ENCODE data around the gene SLIT3.

SLIT3 gene

DNA sequence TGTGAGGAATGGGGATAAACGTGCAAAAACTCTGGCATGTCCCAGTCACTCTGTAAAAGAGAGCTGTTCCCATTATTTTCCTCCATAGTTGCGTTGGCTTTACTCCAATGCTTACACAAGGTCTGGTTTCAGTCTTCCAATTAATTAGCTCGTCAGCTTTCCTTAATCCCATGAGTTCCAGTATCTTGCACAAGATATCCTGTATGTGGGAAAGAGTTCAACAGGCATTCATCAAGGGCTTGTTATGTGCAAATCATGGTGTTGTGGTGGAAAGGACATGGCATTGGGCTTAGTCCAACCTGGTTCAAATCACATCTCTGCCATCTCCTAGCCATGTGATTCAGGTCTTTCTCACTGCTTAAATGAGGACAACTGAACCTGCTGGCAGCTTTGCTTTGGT is 644.3 kb downstream of the SLIT3 start:
- ChIA-PET POLR2A (no interaction called here), CTCF (no interaction called here)
- Histone ChIP-seq H3K4me3 (ENCODE audit: low read depth, low read length) (no peak overlapping the region), H3K9me3 (ENCODE audit: control insufficient read depth, insufficient read depth, low read depth, low read length) (no peaks in the 10 kb centered on the region), H3K36me3 (ENCODE audit: control insufficient read depth in 2 of 2, insufficient read depth in 1 of 2, low read length in 2 of 2) (no peaks in the 10 kb centered on the region), H3K27ac (ENCODE audit: extremely low read depth, low read depth, low read length) (no peak overlapping the region), H3K4me1 (ENCODE audit: control insufficient read depth, insufficient read depth, low read length) (no peaks in the 10 kb centered on the region)
- TF ChIP-seq ZNF704 (tag by site-specific recombination; IDR thresholded peaks at IDR 0.05) = no peak
- TF ChIP-seq ZNF624 (tag by site-specific recombination; IDR thresholded peaks at IDR 0.05) = no peak
- 0 out of 2 replicates have a peak, but pooled peaks have one; percentile 19 for TF ChIP-seq ZBTB17 (tag by site-specific recombination; IDR thresholded peaks at IDR 0.05)
- peak; percentile 39; the same call in 1 of the 2 replicates for TF ChIP-seq SCRT2 (tag by site-specific recombination; IDR thresholded peaks at IDR 0.05)
- no peak for TF ChIP-seq BCL11B (tag by site-specific recombination; IDR thresholded peaks at IDR 0.05; ENCODE audit: low read depth)
- TF ChIP-seq ZNF514 (tag by site-specific recombination; IDR thresholded peaks at IDR 0.05) = no peak
- TF ChIP-seq ZNF768 (tag by site-specific recombination; IDR thresholded peaks at IDR 0.05) = no peak
- TF ChIP-seq ZBTB44 (tag by site-specific recombination; IDR thresholded peaks at IDR 0.05) = 0 out of 2 replicates have a peak, but pooled peaks have one; percentile 35
- no peak for TF ChIP-seq ZNF473 (tag by site-specific recombination; IDR thresholded peaks at IDR 0.05)
- TF ChIP-seq, protein P1, sequence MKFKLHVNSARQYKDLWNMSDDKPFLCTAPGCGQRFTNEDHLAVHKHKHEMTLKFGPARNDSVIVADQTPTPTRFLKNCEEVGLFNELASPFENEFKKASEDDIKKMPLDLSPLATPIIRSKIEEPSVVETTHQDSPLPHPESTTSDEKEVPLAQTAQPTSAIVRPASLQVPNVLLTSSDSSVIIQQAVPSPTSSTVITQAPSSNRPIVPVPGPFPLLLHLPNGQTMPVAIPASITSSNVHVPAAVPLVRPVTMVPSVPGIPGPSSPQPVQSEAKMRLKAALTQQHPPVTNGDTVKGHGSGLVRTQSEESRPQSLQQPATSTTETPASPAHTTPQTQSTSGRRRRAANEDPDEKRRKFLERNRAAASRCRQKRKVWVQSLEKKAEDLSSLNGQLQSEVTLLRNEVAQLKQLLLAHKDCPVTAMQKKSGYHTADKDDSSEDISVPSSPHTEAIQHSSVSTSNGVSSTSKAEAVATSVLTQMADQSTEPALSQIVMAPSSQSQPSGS (tag by site-specific recombination; IDR thresholded peaks at IDR 0.05; ENCODE audit: low read depth) = no peak
- no peak for TF ChIP-seq ZNF585B (tag by site-specific recombination; IDR thresholded peaks at IDR 0.05)

DNA sequence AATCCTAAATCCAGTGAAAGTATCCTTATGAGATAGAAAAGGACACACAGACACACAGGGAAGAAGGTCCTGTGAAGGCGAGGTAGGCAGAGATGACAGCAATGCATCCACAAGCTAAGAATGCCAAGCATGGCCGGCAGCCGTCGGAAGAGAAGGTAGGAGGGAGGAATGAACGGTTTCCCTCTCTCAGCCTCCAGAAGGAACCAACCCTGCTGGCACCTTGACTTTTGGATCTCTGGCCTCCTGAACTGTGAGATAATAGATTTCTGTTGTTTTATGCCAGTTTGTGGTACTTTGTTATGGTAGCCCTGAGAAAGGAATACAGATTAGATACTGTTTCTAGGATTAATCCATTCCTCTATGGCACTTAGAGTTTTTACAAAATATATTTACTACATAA is 645.6 kb downstream of the SLIT3 start:
- Histone ChIP-seq H3K27ac (ENCODE audit: extremely low read depth, low read depth, low read length) (no peak overlapping the region), H3K4me3 (ENCODE audit: low read depth, low read length) (no peak overlapping the region), H3K4me1 (ENCODE audit: control insufficient read depth, insufficient read depth, low read length) (no peaks in the 10 kb centered on the region), H3K9me3 (ENCODE audit: control insufficient read depth, insufficient read depth, low read depth, low read length) (no peaks in the 10 kb centered on the region), H3K36me3 (ENCODE audit: control insufficient read depth in 2 of 2, insufficient read depth in 1 of 2, low read length in 2 of 2) (no peaks in the 10 kb centered on the region)
- POLR2A ChIA-PET = no interaction called here
- TF ChIP-seq SETDB1 (IDR thresholded peaks at IDR 0.05; ENCODE audit: insufficient read length, low read length) (no peak), ZNF391 (tag by site-specific recombination; IDR thresholded peaks at IDR 0.05; ENCODE audit: borderline replicate concordance, low read depth) (no peak), TCF7L2 (IDR thresholded peaks at IDR 0.05; ENCODE audit: borderline replicate concordance, low read depth, low read length) (no peak), ZNF664 (tag by site-specific recombination; IDR thresholded peaks at IDR 0.05) (no peak), GLI4 (tag by site-specific recombination; IDR thresholded peaks at IDR 0.05) (no peak), GLIS1 (tag by site-specific recombination; IDR thresholded peaks at IDR 0.05) (no peak), TSHZ1 (tag by site-specific recombination; IDR thresholded peaks at IDR 0.05; ENCODE audit: borderline replicate concordance) (no peak), ZNF10 (tag by site-specific recombination; IDR thresholded peaks at IDR 0.05) (no peak), ZNF791 (tag by site-specific recombination; IDR thresholded peaks at IDR 0.05) (no peak), ZBTB8A (tag by site-specific recombination; IDR thresholded peaks at IDR 0.05) (no peak)
- CTCF ChIA-PET = no interaction called here
